ENCODE data around the gene MOAP1.
"Not testable (repeated sequence)": the region's sequence is repeated elsewhere in the genome, so short reads cannot be mapped to it uniquely, and the experiment has no call there.

The MOAP1 gene, protein sequence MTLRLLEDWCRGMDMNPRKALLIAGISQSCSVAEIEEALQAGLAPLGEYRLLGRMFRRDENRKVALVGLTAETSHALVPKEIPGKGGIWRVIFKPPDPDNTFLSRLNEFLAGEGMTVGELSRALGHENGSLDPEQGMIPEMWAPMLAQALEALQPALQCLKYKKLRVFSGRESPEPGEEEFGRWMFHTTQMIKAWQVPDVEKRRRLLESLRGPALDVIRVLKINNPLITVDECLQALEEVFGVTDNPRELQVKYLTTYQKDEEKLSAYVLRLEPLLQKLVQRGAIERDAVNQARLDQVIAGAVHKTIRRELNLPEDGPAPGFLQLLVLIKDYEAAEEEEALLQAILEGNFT

GRCh38 chr14:93184391-93185348, at the start of gene MOAP1, which contains the start of gene LYSET:
Gene MOAP1 (minus strand): TSS chr14:93184897. CDS start chr14:93184242, 655 bp downstream.
Gene LYSET (plus strand): TSS chr14:93185317. CDS start chr14:93185406, 89 bp downstream.
- Mint-ChIP-seq H3K27ac (peak within 1 kb of the TSS; percentile 95), H3K4me1 (peaks cover 17 to 28% of the 10 kb centered on the region in 2 donors), H3K4me3 (peak within 1 kb of the TSS; percentile 91 to 93), H3K36me3 (peaks cover 8 to 18% of the 10 kb centered on the region in 2 donors), H3K27me3 (no peaks in the 10 kb centered on the region), H3K9me3 (no peaks in the 10 kb centered on the region)
- DNase-seq: peak; percentile 85
- peak; percentile 90 to 92 for ATAC-seq (replicated peaks)

DNA sequence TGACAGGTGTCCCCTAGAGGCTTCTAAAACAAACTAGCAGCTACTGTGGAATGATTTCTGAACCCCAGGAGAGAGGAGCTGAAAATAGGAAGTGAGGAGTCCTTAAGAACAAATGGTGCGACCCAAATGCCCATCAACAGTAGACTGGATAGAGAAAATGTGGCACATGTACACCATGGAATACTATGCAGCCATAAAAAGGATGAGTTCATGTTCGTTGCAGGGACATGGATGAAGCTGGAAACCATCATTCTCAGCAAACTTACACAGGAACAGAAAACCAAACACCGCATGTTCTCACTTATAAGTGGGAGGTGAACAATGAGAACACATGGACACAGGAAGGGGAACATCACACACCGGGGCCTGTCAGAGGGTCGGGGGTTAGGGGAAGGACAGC, 48.4 kb upstream of the MOAP1 start:
- not testable (repeated sequence) for ATAC-seq (replicated peaks); DNase-seq; H3K4me3 Mint-ChIP-seq; H3K9me3 Mint-ChIP-seq; H3K27ac Mint-ChIP-seq
- Mint-ChIP-seq H3K4me1 (peaks cover 15 to 23% of the 10 kb centered on the region in 2 donors), H3K36me3 (peaks cover 16 to 27% of the 10 kb centered on the region in 2 donors), H3K27me3 (peaks cover 17 to 18% of the 10 kb centered on the region in 2 donors)

DNA sequence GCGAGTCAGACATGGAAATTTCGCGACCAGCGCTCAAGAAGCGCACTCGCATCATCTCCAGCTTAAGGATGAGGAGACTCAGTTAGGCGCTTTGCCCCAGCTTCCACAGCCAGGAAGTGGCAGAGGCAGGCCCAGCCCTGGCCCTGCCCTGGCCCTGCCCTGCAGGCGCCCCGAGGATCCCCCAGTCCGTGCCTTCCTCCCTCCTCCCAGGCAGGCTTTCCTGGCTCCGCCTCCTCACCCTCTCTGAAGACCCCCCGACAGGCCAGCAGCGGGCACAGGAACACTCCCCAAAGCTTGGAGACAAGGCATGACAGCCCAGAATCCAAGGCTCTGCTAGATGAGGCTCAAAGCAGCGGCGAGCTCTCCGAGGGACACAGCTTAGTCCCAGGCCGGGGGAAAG, 47.5 kb upstream of the MOAP1 start:
- Mint-ChIP-seq H3K27ac (no peak overlapping the region), H3K27me3 (peaks cover 17 to 18% of the 10 kb centered on the region in 2 donors), H3K4me3 (no peak overlapping the region), H3K4me1 (peaks cover 15 to 23% of the 10 kb centered on the region in 2 donors), H3K36me3 (peaks cover 20 to 35% of the 10 kb centered on the region in 2 donors), H3K9me3 (peaks cover 0 to 4% of the 10 kb centered on the region in 2 donors)
- ATAC-seq (replicated peaks) (no peak), DNase-seq (no peak)

GRCh38 chr14:93231129-93231979, 46.7 kb upstream of the MOAP1 start:
- Mint-ChIP-seq H3K4me3 (peak overlapping the region; percentile 69 to 81), H3K9me3 (peaks cover 0 to 4% of the 10 kb centered on the region in 2 donors), H3K27ac (no peak overlapping the region), H3K36me3 (peaks cover 23 to 40% of the 10 kb centered on the region in 2 donors), H3K4me1 (peaks cover 15 to 23% of the 10 kb centered on the region in 2 donors), H3K27me3 (peaks cover 17 to 18% of the 10 kb centered on the region in 2 donors)
- no peak for DNase-seq
- ATAC-seq (replicated peaks): peak; percentile 41 to 59

DNA sequence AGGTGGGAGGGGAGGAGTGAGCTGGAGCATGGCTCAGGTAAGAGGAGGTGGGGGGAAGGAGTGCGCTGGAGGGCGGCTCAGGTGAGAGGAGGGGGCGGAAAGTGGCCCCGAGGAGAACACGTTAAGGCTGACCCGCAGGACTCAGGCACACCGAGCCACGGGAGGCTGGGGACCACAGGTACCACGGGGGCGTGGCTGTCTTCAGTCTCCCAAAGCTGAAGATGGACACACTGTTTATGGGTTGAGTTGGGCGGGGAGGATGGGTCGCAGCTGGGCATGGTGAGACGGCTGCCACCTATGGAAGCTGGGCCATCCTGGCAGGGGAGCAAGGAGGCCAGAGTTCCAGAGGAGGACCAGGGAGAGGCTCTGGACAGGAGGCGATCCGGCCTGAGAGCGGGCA, 45.8 kb upstream of the MOAP1 start:
- no peak for ATAC-seq (replicated peaks)
- Mint-ChIP-seq H3K4me1 (peaks cover 15 to 23% of the 10 kb centered on the region in 2 donors), H3K4me3 (peak overlapping the region; percentile 69 to 81), H3K9me3 (peaks cover 0 to 4% of the 10 kb centered on the region in 2 donors), H3K27me3 (peaks cover 17 to 18% of the 10 kb centered on the region in 2 donors), H3K36me3 (peaks cover 29 to 47% of the 10 kb centered on the region in 2 donors), H3K27ac (peak overlapping the region; percentile 53)
- DNase-seq: no peak

DNA sequence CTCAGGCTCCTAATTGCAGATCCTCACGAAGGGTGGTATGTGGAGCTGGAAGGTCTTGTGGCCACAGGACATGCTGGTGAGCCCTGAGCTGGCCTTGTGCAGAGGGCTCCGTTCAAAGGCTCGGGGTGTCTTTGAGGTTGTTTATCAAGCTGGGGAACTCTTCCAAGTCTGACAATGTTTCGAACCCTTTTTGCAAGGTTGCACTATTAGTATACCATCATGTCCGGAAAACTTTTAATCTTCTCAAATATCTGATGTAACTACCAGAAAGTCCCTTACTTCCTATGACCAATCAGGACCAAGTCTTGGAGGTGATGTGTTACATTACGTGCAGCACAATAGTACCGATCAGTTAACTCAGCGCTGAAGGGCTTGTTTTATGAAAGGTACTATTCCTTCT, 43.9 kb upstream of the MOAP1 start:
- peaks cover 13 to 17% of the 10 kb centered on the region in 2 donors for H3K4me1 Mint-ChIP-seq

DNA sequence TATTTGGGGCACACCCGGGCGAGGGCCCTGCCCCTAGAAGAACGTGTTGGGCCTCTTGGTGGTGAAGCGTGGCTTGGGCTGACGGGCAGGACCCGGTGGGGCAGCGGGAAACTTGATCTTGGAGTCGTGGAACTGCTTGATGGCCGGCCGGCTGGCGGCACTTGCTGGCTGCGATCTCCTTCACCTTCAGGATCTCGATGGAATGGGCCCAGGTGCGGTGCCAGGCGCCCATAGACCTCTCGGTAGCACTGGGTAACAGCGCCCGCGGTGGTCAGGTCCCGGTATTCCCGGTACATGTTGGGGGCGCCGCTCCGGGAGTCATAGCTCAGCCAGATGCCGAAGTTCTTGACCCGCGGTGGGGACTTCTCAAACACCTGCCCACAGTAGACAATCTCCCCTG, 38.9 kb upstream of the MOAP1 start:
- Mint-ChIP-seq H3K36me3 (peaks cover 49 to 57% of the 10 kb centered on the region in 2 donors), H3K4me1 (peaks cover 0 to 3% of the 10 kb centered on the region in 2 donors), H3K9me3 (no peaks in the 10 kb centered on the region), H3K27ac (no peak overlapping the region), H3K27me3 (no peaks in the 10 kb centered on the region), H3K4me3 (no peak overlapping the region)
- ATAC-seq (replicated peaks) (no peak), DNase-seq (no peak)

More for the DNA sequence above, 43.9 kb upstream of the MOAP1 start:
- H3K27ac Mint-ChIP-seq: no peak overlapping the region
- H3K36me3 Mint-ChIP-seq: peaks cover 41 to 57% of the 10 kb centered on the region in 2 donors
- H3K27me3 Mint-ChIP-seq: peaks cover 17 to 18% of the 10 kb centered on the region in 2 donors
- DNase-seq: no peak
- H3K4me3 Mint-ChIP-seq: no peak overlapping the region
- no peak for ATAC-seq (replicated peaks)
- H3K9me3 Mint-ChIP-seq: peaks cover 0 to 4% of the 10 kb centered on the region in 2 donors

GRCh38 chr14:93220509-93220908, 35.8 kb upstream of the MOAP1 start:
- Mint-ChIP-seq H3K4me1 (peaks cover 0 to 3% of the 10 kb centered on the region in 2 donors), H3K9me3 (no peaks in the 10 kb centered on the region), H3K36me3 (peaks cover 34 to 52% of the 10 kb centered on the region in 2 donors), H3K4me3 (no peak overlapping the region), H3K27me3 (no peaks in the 10 kb centered on the region), H3K27ac (no peak overlapping the region)
- no peak for DNase-seq
- peak; percentile 60 to 76 for ATAC-seq (replicated peaks)

DNA sequence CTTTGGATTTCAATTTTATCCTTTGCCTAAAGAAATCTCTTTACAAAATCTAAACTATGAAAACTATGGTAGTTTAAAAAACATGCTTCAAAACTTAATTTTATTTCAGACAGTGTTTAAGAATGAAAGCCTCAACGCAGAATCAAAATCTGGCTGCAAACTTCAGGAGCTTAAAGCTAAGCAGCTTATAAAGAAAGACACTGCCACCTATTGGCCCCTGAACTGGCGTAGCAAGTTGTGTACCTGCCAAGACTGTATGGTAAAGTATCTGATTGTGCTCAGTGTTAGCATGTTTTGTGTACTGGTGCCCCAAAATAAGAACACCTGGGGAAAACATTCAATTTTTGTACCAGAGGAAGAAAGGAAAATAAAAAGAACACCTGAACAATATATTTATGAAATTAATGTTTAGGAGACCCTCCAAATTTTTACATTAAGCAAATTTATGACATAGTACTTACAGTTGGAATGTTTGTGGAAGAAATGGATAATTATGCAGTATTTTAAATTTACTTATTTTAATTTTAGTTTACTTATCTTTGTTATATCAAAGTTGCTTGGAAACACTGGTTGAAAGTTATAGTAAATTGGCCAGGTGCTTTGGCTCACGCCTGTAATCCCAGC, 34.5 kb upstream of the MOAP1 start:
- Mint-ChIP-seq H3K9me3 (no peaks in the 10 kb centered on the region), H3K36me3 (peaks cover 27 to 50% of the 10 kb centered on the region in 2 donors)

GRCh38 chr14:93214598-93214997, 29.9 kb upstream of the MOAP1 start:
- Mint-ChIP-seq H3K27me3 (no peaks in the 10 kb centered on the region), H3K36me3 (peaks cover 16 to 40% of the 10 kb centered on the region in 2 donors), H3K9me3 (no peaks in the 10 kb centered on the region), H3K4me1 (peaks cover 5 to 16% of the 10 kb centered on the region in 2 donors), H3K4me3 (no peak overlapping the region), H3K27ac (no peak overlapping the region)
- DNase-seq (no peak), ATAC-seq (replicated peaks) (no peak)

More for the DNA sequence above, 34.5 kb upstream of the MOAP1 start:
- Mint-ChIP-seq H3K27ac (no peak overlapping the region), H3K4me1 (peaks cover 0 to 3% of the 10 kb centered on the region in 2 donors), H3K27me3 (no peaks in the 10 kb centered on the region), H3K4me3 (no peak overlapping the region)
- ATAC-seq (replicated peaks) (peak; percentile 77 to 80), DNase-seq (no peak)

DNA sequence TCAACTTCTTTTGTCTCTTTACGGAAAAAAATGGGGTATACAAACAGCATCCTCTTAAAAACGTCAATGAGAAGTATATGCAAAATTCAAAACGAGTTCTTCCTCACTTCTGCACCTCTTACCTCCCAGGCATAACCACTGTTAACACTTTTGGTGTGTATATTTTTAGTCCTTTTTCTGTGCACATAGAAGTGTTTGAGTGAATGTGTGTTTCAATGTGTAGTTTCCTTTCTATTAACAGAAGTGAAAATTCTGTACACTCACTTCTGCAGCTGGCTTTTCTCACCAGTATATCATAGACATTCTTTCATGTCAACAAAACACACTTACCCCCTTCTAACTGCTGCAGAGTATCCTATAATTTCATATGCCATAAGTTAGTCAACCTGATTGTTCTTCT, 27.7 kb upstream of the MOAP1 start:
- H3K27me3 Mint-ChIP-seq: no peaks in the 10 kb centered on the region
- DNase-seq: no peak
- no peaks in the 10 kb centered on the region for H3K9me3 Mint-ChIP-seq
- H3K36me3 Mint-ChIP-seq: peaks cover 12 to 31% of the 10 kb centered on the region in 2 donors
- H3K4me1 Mint-ChIP-seq: peaks cover 8 to 35% of the 10 kb centered on the region in 2 donors
- H3K27ac Mint-ChIP-seq: no peak overlapping the region
- ATAC-seq (replicated peaks): peak; percentile 52 to 68
- H3K4me3 Mint-ChIP-seq: no peak overlapping the region

GRCh38 chr14:93207468-93208308, 23.0 kb upstream of the MOAP1 start:
- peak overlapping the region; percentile 95 to 98 for H3K4me3 Mint-ChIP-seq
- DNase-seq: peak; percentile 32
- H3K27me3 Mint-ChIP-seq: no peaks in the 10 kb centered on the region
- peak overlapping the region; percentile 42 for H3K27ac Mint-ChIP-seq
- H3K9me3 Mint-ChIP-seq: no peaks in the 10 kb centered on the region
- H3K36me3 Mint-ChIP-seq: peaks cover 11 to 27% of the 10 kb centered on the region in 2 donors
- peaks cover 16 to 60% of the 10 kb centered on the region in 2 donors for H3K4me1 Mint-ChIP-seq
- ATAC-seq (replicated peaks): peak; percentile 53 to 71

All from stimulated activated naive B cell treated with anti-CD40 and anti-IgM and Interleukin-4, amounts not matched to agents 10 μg/mL and 1 μg/mL and 100 μg/mL, for 72 hours (primary cell).